Thyroid gland (tissue), 4 donors: Measurements from ENCODE around the gene SCN5A.

ENCODE experiments used
- POLR2A ChIP-seq, 2 donors: fragments of 450-650 bp; IDR thresholded peaks; one replicate each; pipeline ENCODE4 v1.6.1; 2017; ENCODE audit warnings: antibody characterized with exemption in 2 of 2, mild to moderate bottlenecking in 2 of 2, moderate library complexity in 1 of 2
- TF ChIP-seq, protein P1 (sequence below), 6 experiments: fragments of 200-600 bp in 3 of 6; fragments of 450-650 bp in 3 of 6; sonication (generic) in 3 of 6; IDR thresholded peaks; one replicate each; pipeline ENCODE4 v1.5.1; 2016 to 2019; ENCODE audit warnings: antibody characterized with exemption in 6 of 6, mild to moderate bottlenecking in 2 of 6, inconsistent platforms in 1 of 6, moderate library complexity in 1 of 6

DNA sequence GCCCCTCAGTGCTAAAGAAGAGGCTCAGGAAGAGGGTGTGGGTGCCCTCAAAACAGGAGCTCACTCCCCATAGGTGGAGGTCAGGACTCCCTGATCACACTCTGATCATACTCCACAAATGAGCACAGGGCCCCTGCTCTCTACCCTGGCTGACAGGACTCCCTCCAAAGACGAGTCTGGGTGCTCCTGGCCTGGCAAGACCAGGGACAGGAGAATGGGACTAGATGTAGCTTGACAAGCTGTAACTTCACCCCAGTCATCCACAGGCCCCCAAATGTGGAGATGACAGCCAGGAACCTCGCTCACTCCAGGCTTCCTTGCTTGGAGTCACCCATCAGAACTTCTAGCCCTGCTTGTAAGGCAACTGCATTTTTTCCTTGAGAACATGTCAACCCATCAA, 11.1 kb downstream of the SCN5A start:
- TF ChIP-seq, protein P1, sequence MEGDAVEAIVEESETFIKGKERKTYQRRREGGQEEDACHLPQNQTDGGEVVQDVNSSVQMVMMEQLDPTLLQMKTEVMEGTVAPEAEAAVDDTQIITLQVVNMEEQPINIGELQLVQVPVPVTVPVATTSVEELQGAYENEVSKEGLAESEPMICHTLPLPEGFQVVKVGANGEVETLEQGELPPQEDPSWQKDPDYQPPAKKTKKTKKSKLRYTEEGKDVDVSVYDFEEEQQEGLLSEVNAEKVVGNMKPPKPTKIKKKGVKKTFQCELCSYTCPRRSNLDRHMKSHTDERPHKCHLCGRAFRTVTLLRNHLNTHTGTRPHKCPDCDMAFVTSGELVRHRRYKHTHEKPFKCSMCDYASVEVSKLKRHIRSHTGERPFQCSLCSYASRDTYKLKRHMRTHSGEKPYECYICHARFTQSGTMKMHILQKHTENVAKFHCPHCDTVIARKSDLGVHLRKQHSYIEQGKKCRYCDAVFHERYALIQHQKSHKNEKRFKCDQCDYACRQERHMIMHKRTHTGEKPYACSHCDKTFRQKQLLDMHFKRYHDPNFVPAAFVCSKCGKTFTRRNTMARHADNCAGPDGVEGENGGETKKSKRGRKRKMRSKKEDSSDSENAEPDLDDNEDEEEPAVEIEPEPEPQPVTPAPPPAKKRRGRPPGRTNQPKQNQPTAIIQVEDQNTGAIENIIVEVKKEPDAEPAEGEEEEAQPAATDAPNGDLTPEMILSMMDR (IDR thresholded peaks at IDR 0.05): no peak
- no peak for TF ChIP-seq POLR2A (IDR thresholded peaks at IDR 0.05)
